IMR-90 (cell line): ENCODE results near the gene B3GNT5. TPM values are rescaled to one million over a fixed set of nuclear protein-coding genes. Genes with fewer than 3 reads are reported as not detected.

Source experiments
- ATAC-seq: fragments of 200-7000 bp; cut with Tn5 transposase; 2 replicates; pipeline ENCODE4 v1.9.1; 2020; ENCODE audit warnings: low read depth, mild to moderate bottlenecking, moderate library complexity
- BruUV-seq: library from RNA; stranded (reverse); fragments of 400-500 nt; replicated peaks from 2 replicates; lab custom pipeline; 2021; lab: Mats Ljungman, UMichigan
- CTCF ChIA-PET: fragments of 300-600 bp; formaldehyde crosslinking; extraction: SDS; loops from one replicate; lab custom pipeline; 2021; ENCODE audit warnings: antibody characterized with exemption; lab: Yijun Ruan, JAX
- POLR2A ChIA-PET: fragments of 300-600 bp; sonication (Branson Sonifier 250); formaldehyde crosslinking; loops from one replicate; lab custom pipeline; 2022; ENCODE audit warnings: antibody characterized with exemption; ENCODE audit not compliant: unreplicated experiment; lab: Charles Lee
- DNase-seq: peaks from one replicate; pipeline ENCODE4 v3.0.0; 2013
- H2AFZ ChIP-seq: replicated peaks from 2 replicates; pipeline ENCODE3; 2013; ENCODE audit warnings: low read length, mild to moderate bottlenecking; ENCODE audit not compliant: poor library complexity
- H2AK5ac ChIP-seq: 2 replicates; pipeline ENCODE4 v1.6.1; 2013; ENCODE audit warnings: low read depth, low read length, inconsistent platforms
- H2AK9ac ChIP-seq: replicated peaks from 2 replicates; pipeline ENCODE3; 2013; ENCODE audit warnings: mild to moderate bottlenecking, low read depth, low read length, moderate library complexity; ENCODE audit not compliant: poor library complexity
- H2BK120ac ChIP-seq: 2 replicates; pipeline ENCODE4 v1.6.1; 2013; ENCODE audit warnings: low read depth, low read length, inconsistent platforms
- H2BK15ac ChIP-seq: 3 replicates; pipeline ENCODE4 v1.6.1; 2013; ENCODE audit warnings: low read depth, low read length, inconsistent platforms
- H2BK20ac ChIP-seq: 2 replicates; pipeline ENCODE4 v1.6.1; 2013; ENCODE audit warnings: low read depth, mild to moderate bottlenecking, inconsistent platforms, low read length, moderate library complexity
- H2BK5ac ChIP-seq: 2 replicates; pipeline ENCODE4 v1.6.1; 2013; ENCODE audit warnings: mild to moderate bottlenecking, low read depth, low read length, inconsistent platforms; ENCODE audit not compliant: poor library complexity, severe bottlenecking
- H3K14ac ChIP-seq: replicated peaks from 2 replicates; pipeline ENCODE4 v1.6.1; 2013; ENCODE audit warnings: low read depth, low read length, inconsistent platforms
- H3K18ac ChIP-seq: 2 replicates; pipeline ENCODE4 v1.6.1; 2013; ENCODE audit warnings: low read depth, low read length, control low read depth
- H3K23ac ChIP-seq: 2 replicates; pipeline ENCODE4 v1.6.1; 2013; ENCODE audit warnings: low read depth, low read length, inconsistent platforms
- H3K27ac ChIP-seq: 2 replicates; pipeline ENCODE4 v1.5.1; 2013; ENCODE audit warnings: mild to moderate bottlenecking, control low read depth, low read length; ENCODE audit not compliant: insufficient read depth
- H3K27me3 ChIP-seq: 2 replicates; pipeline ENCODE4 v1.6.1; 2013; ENCODE audit warnings: low read length; ENCODE audit not compliant: control insufficient read depth, insufficient read depth
- H3K36me3 ChIP-seq: 2 replicates; pipeline ENCODE4 v1.6.1; 2013; ENCODE audit warnings: low read length, mixed read lengths; ENCODE audit not compliant: control insufficient read depth, insufficient read depth
- H3K4ac ChIP-seq: 2 replicates; pipeline ENCODE4 v1.6.1; 2013; ENCODE audit warnings: low read depth, low read length, inconsistent platforms
- H3K4me1 ChIP-seq: 2 replicates; pipeline ENCODE4 v1.6.1; 2013; ENCODE audit warnings: low read length, mixed read lengths; ENCODE audit not compliant: control insufficient read depth, insufficient read depth
- H3K4me2 ChIP-seq: 2 replicates; pipeline ENCODE4 v1.6.1; 2013; ENCODE audit warnings: low read depth, mild to moderate bottlenecking, control low read depth, low read length, moderate library complexity
- H3K4me3 ChIP-seq: 2 replicates; pipeline ENCODE4 v1.5.1; 2013; ENCODE audit warnings: low read depth, mild to moderate bottlenecking, control low read depth, low read length, moderate library complexity; ENCODE audit not compliant: insufficient read depth
- H3K56ac ChIP-seq: 2 replicates; pipeline ENCODE4 v1.6.1; 2013; ENCODE audit warnings: low read length, inconsistent platforms; ENCODE audit not compliant: insufficient read depth; ENCODE audit errors: extremely low read depth
- H3K79me1 ChIP-seq, 2 experiments: 2 replicates each; pipeline ENCODE4 v1.6.1; 2013; ENCODE audit warnings: low read length in 2 of 2, inconsistent platforms in 1 of 2, low read depth in 1 of 2
- H3K9ac ChIP-seq: 2 replicates; pipeline ENCODE4 v1.6.1; 2013; ENCODE audit warnings: low read depth, low read length, control low read depth
- H3K9me1 ChIP-seq: 2 replicates; pipeline ENCODE4 v1.6.1; 2013; ENCODE audit warnings: low read length, inconsistent platforms; ENCODE audit not compliant: insufficient read depth
- H3K9me3 ChIP-seq: 2 replicates; pipeline ENCODE4 v1.6.1; 2013; ENCODE audit warnings: low read length; ENCODE audit not compliant: control insufficient read depth, insufficient read depth
- H4K20me1 ChIP-seq: 2 replicates; pipeline ENCODE4 v1.6.1; 2013; ENCODE audit warnings: low read length, inconsistent platforms; ENCODE audit not compliant: insufficient read depth
- H4K5ac ChIP-seq: 2 replicates; pipeline ENCODE4 v1.6.1; 2013; ENCODE audit warnings: mild to moderate bottlenecking, low read depth, low read length, control low read depth
- H4K8ac ChIP-seq, 2 experiments: 2 replicates each; pipeline ENCODE4 v1.6.1; 2013; ENCODE audit warnings: low read depth in 2 of 2, low read length in 2 of 2, control low read depth in 1 of 2, inconsistent platforms in 1 of 2
- H4K91ac ChIP-seq: 2 replicates; pipeline ENCODE4 v1.6.1; 2013; ENCODE audit warnings: low read depth, low read length, inconsistent platforms; ENCODE audit not compliant: insufficient read depth
- FOS ChIP-seq: fragments of 150-350 bp; IDR thresholded peaks from 2 replicates; pipeline ENCODE4 v1.6.1; 2016; ENCODE audit warnings: low read depth, low read length
- RAD21 ChIP-seq: IDR thresholded peaks from 2 replicates; pipeline ENCODE4 v1.6.1; 2012; ENCODE audit warnings: low read length, improper control_type of control experiment
- WGBS, 2 experiments: methylation state at CpG; one replicate each; pipeline versions ENCODE4 v1.1.5 to v1.1.7; 2013; ENCODE audit warnings: missing lambda C conversion rate in 2 of 2; ENCODE audit not compliant: insufficient read length in 1 of 2; ENCODE audit errors: extremely low coverage in 2 of 2; 5-methylcytosine and 5-hydroxymethylcytosine counted together
- dilution Hi-C: fragments of 300-500 bp; cut with HindIII; formaldehyde crosslinking; loops from one replicate; pipeline ENCODE4 v1.14.3; 2018; ENCODE audit warnings: low sequenced_read_pairs; ENCODE audit not compliant: unreplicated experiment
- in situ Hi-C: fragments of 300-500 bp; cut with MboI; formaldehyde crosslinking; loops from 3 replicates; pipeline ENCODE4 v1.14.3; 2019; ENCODE audit warnings: low sequenced_read_pairs, inconsistent platforms, mixed read lengths
- intact Hi-C: fragments of 100-400 bp; cut with micrococcal nuclease; formaldehyde crosslinking; loops from 2 replicates; pipeline ENCODE4 v1.10.0; 2022
- polyA plus RNA-seq, 3 experiments: library from polyadenylated mRNA; depleted of rRNA; stranded (reverse); fragments of >200 nt; gene quantifications; 2 replicates each; pipeline ENCODE4 v1.2.3, GENCODE V29; 2012; ENCODE audit warnings: low replicate concordance in 1 of 3
- total RNA-seq: library from RNA; depleted of rRNA; stranded (reverse); fragments of >200 nt; gene quantifications from 2 replicates; pipeline ENCODE4 v1.2.3, GENCODE V29; 2012

B3GNT5 gene
- total and polyA plus RNA-seq, 2 of the 4 experiments (the other 2 are of a cell fraction), result 1.6 to 3.4 TPM

DNA sequence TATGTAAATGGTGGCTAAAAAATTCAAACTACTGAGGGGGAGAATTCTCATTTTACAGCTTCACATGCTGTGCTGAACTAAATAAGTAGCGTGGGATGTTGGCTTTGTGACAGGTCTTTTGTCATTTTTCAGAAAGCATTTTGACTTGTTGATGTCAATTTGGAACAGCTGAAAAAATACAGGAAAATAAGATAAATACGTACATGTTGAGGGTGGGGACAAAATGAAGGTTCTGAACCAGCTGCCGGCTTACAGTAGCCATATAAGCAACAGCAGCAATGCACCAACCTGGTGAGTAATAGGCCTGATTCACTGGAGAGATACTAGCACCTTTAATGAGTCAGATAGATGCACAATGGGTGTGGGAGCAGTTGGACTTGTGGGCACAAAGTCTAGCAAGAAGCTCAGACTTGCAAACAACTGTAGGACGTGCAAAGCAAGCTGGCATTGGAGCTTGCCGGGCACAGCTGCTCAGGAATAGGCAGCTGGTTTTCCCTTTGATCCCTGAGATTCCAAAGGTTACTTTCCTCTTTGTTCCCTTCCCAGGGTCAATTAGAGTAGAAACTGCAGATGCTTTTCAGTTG is 12.9 kb downstream of the B3GNT5 start:
- Histone ChIP-seq H3K56ac (no peak overlapping the region), H2BK5ac (no peak overlapping the region), H3K4me2 (no peak overlapping the region), H3K23ac (no peak overlapping the region), H3K4ac (no peak overlapping the region), H4K20me1 (no peaks in the 10 kb centered on the region; the same call in 1 of the 2 replicates), H3K14ac (no peak overlapping the region), H2AK9ac (no peak overlapping the region), H3K79me1 (no peaks in the 10 kb centered on the region), H3K4me3 (no peak overlapping the region), H3K9me3 (no peaks in the 10 kb centered on the region), H3K18ac (no peak overlapping the region), H3K27me3 (peaks cover 2% of the 10 kb centered on the region; the same call in 1 of the 2 replicates), H2AFZ (no peak overlapping the region), H4K8ac (no peak overlapping the region), H2AK5ac (no peak overlapping the region), H3K36me3 (no peaks in the 10 kb centered on the region), H3K9ac (no peak overlapping the region), H4K5ac (no peak overlapping the region), H3K27ac (no peak overlapping the region), H2BK120ac (no peak overlapping the region), H3K4me1 (no peaks in the 10 kb centered on the region), H2BK20ac (no peak overlapping the region), H4K91ac (no peak overlapping the region), H2BK15ac (no peak overlapping the region), H3K9me1 (no peaks in the 10 kb centered on the region)
- TF ChIP-seq FOS (peak; percentile 37; the same call in 1 of the 2 replicates), RAD21 (no peak)
- dilution Hi-C loops (no loop called here), in situ Hi-C loops (no loop called here), intact Hi-C loops (no loop called here)
- ChIA-PET POLR2A (no interaction called here), CTCF (interaction anchor here (1.2 kb wide), 1 partner anchor 9 kb away, joined by 4 read pairs; no protein-coding TSS in a partner anchor)
- no TSS peak for BruUV-seq
- ATAC-seq (no peak), DNase-seq (peak; percentile 81)
- 100% methylated on average over 1 of the region's 5 CpGs; no CpG with 5 or more reads in 1 of the 2 experiments for WGBS, 2 experiments
